Activated CD4-positive, alpha-beta T cell treated with anti-CD3 and anti-CD28 coated beads, Interleukin-2, amount 50 U/mL, for 48 hours (primary cell): ENCODE results near the gene COL8A2.

Experiments
- DNase-seq, 2 experiments: peaks; one replicate each; pipeline ENCODE4 v3.0.0-alpha.2; 2020

The COL8A2 gene

GRCh38 chr1:36157115-36157903 lies 32.3 kb upstream of the COL8A2 start:
- peak; percentile 14 to 29 for DNase-seq

GRCh38 chr1:36156329-36157114 lies 31.5 kb upstream of the COL8A2 start:
- DNase-seq: peak; percentile 71 to 78

DNA sequence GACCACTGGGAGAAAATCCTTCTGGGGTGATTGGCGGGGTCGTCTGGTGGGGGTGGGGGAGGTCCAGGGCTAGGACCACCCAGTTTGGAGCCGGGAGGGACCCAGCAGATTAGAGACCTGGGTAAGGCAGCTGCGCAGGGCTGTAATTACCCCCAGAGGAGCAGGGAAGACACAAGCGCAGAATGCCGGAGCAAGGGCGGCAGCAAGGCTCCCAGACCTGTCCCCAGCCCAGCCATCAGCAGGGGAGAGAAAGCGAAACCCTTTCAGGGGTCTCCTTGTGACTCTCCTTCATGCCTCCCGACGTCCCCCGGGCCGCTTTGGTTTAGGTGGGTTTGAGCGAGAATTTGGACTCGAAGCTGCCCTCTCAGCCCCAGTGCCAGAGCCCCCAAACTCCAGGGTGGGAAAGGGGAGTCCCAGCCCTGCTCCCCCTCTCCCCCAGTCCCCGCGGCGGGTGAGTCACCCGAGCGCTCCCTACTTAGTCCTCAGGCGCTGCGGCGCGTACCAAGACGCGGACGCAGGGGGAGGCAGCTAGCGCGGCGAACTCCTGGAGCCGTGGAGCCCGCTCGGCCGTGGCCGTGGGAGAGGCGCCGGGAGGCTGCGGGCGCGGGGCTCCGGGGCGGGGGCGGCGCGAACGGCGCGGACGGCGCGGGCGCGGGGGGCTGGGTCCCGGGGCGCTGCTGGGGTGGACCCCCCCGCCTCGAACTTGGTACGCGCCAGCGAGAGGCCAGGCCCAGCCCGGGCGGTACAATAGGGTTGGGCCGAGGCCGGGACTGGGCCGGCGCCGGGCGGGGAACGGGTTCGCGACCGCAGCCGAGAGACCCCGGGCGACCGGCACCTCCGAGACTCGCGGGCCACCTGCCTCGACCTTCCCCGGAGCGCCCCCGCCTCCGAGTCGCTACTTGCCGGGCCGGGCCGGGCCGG lies 30.6 kb upstream of the COL8A2 start, which contains the start of gene MAP7D1:
TSS of gene MAP7D1 (plus strand) at position 753 of the 921 bp plus-strand sequence. CDS start 258 bp downstream, outside the sequence.
- peak; percentile 85 to 87 for DNase-seq

DNA sequence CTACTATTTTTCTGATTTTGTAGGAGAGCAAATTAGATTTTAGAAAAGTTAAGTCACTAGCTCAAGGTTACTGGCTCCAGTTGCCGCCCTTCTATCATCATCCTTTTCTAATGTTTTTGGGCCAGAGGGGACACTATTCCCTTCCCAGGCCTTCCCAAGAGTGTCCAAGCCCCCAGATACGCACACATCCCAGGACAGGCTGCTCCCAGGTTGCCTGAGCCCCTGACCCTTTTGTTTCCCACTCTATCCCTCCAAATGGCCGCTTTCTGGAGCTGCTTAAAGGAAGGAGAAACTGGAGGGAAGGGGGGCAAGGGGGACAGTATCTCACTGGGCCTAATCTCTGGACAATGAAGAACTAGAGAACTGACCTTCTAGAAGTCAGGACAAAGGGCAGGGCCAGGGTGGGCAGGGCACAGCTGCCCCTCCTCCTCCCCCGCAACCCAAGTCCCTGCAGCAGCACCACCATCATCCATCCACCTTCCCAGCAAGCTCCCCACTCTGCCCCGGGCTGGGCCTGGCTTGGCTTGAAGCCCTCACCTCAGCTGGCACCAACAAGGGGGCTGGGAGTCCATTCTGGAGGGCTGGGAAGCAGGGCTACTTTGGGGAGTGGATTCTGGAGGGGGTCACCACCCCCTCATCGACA lies 29.9 kb upstream of the COL8A2 start:
- DNase-seq: no peak

DNA sequence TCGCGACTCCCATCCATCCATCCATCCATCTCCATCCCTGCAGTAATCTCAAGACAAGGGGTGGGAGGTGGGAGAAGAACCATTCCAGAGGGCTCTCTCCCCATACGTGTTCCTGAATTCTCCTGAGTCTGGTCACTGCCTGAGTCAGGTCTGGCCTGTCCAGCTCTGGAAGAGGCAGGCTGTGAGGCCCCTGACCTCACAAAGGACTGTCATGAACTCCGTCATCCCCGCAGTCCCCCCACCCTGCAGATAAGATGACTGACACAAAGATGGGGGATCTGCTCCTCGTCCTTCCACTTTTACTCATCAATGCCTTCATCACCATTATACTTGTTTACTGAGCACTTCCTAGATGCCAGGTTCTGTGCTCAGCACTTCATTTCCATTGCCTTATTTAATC lies 29.3 kb upstream of the COL8A2 start:
- DNase-seq: no peak

GRCh38 chr1:36153476-36153875 lies 28.5 kb upstream of the COL8A2 start:
- no peak for DNase-seq

DNA sequence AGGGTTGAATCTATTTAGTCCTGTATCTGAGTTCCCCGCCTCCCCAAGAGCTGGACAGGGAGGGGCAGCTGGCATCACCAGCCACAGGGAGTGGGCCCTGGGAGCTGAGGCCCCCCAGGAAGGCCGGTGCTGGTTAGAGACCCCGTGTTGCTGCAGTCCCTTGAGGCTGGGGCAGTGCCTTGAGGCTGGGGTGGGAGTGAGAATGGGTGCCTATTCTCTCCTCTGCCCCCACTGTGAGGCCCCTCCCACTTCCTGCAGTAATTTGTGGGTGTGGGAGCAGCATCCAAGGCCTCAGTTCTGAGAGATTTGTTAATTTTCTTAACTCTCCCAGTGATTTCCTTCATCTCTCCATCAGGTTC lies 26.8 kb upstream of the COL8A2 start:
- DNase-seq: peak; percentile 58 to 65

GRCh38 chr1:36151134-36151844 lies 26.3 kb upstream of the COL8A2 start:
- DNase-seq: no peak

DNA sequence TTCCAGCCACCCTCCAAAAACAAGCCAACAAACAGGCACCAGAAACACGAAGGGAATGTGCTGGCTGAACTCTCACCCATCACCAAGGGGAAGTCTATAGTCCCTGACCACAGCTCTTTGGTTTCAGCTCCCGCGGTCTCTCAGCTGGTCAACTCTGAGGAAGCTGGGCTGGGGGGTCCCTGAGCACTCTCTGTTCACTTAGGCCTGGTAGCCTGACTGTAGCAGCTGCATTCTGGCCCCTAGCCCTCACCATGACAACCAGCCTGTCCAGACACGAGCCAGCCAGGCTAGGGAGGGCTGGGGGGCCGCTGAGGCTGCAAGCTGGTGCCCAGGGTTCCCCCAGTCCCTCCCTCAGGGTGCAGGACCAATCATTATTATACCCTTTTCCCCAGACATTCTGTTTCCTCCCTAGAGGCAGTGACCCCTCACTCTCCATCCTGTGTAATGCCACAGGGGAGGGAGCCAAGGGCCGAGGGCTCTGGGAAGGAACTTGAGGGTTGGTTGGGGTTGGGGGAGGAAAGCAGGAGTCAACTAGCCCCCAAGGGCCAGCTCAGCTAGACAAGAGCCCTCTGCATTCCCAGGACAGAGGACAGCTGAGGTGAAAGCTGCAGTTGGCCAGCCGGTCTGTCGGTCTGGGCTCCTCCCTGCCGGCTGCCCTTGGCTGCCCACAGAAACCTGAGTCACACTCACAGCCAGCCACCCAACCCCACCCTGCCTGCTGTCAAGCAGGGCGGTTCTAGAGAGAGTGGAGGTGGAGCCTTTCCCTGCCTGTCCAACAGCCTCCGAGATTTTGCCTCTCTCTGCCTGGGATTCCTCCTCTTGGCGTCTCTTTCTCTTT lies 25.5 kb upstream of the COL8A2 start:
- DNase-seq: peak; percentile 78 to 85

DNA sequence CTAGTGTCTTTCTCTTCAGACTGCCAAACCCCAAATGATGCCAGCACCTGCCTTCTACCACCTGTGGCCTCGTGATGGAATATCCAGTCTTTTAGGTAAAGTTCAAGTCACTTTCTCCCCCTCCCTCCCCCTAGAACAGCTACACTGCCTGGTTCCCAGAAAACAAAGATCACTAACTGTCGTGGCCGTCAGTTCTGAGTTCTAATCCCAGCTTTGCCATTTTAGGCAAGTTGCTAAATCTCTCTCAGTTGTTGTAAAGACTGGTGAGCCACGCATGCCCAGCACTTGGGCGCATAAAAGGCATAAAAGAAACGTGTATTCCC lies 24.9 kb upstream of the COL8A2 start:
- DNase-seq: peak in 1 of 2 experiments; percentile 23

DNA sequence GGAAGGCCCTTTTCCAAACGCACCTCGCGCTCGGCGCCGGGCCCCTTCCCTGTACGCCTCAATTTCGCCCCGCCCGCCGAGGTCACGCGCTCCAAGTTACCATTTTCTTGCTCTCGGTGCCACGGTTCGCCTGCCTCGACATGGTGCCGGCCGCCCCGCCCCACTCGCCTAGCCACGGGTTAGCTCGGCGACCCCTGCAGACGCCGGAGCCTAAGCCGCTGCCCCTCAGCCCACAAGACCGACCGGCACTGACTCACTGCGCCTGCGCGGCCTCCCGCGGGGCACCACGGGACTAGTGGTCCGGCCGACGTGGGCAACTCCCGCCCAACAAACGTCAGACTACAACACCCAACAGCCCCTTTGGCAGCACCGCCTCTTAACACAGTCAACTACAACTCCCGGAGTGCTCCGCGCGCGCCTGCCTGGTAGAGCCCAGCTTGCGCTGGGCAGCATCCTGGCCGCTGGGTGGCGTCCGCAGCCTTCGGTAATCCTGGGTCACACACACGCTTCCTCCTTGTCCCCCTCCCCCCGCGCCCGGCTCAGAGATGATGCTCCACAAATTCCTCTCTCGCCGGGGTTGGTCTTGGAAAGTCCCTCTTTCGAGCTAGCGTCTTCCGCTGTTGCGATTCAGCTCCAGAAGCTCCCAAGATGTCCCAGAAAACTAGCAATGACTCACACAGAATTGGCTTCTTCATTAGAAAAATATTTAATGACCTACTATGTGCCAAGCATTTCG lies 24.4 kb upstream of the COL8A2 start, which contains the start of gene TRAPPC3:
TSS of gene TRAPPC3 (minus strand) at position 250 of the 736 bp plus-strand sequence. CDS start at position 142, 108 bp downstream.
- peak; percentile 99 to 100 for DNase-seq

DNA sequence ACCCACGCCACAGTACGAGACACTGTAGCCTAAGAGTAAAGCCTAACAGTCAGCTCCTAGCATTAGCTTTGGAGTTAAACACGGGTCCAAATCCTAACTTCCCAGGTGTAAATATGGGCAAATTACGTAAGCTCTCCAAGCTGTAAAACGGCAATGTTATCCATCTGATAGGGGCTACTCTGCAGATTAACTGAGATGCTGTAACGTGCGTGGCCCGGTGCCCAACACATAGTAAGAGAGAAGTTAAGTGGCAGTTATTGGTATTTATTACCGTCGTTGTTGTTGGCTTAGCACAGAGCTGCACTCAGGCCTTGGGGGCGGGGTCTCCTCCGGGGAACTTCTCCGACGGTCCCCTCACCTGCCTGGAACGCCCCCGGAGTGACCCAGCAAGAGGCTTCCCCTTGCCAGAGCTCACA lies 23.8 kb upstream of the COL8A2 start:
- no peak for DNase-seq

DNA sequence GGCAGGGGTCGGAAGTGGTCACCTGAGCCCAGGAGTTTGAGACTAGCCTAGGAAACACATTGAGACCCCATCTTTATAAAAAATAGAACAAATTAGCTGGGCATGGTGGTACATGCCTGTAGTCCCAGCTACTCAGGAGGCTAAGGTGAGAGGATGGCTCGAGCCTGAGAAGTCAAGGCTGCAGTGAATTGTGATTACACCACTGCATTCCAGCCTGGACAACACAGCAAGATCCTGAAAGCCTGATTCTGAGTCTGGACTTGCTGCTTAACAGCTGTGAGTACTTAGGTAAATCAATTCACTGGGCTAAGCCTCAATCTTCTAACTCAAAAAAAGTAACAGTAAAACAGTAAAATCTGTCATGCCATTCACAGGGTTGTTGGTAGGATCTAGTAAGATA lies 19.4 kb upstream of the COL8A2 start:
- no peak for DNase-seq

GRCh38 chr1:36143424-36143823 lies 18.4 kb upstream of the COL8A2 start:
- no peak for DNase-seq

GRCh38 chr1:36142121-36142520 lies 17.1 kb upstream of the COL8A2 start:
- DNase-seq: no peak

DNA sequence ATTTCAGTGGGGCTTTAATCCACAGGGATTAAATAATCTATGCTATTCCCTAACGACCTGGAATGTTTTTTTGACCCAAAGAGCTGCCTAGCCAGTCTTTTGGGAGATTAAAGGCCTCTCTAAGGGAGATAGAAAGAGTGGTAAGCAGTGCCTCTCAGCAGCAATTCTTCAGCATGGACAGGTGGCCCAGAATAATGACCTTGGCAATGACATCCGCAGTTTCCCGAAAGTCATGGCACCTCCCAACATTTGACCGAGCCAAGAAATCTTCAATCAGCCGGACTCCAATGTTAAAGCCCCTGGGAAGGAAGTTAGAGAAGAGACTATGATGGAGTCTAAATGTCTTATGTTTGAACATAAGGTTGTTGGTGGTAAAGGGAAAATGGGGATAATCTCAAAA lies 14.5 kb upstream of the COL8A2 start:
- no peak for DNase-seq

DNA sequence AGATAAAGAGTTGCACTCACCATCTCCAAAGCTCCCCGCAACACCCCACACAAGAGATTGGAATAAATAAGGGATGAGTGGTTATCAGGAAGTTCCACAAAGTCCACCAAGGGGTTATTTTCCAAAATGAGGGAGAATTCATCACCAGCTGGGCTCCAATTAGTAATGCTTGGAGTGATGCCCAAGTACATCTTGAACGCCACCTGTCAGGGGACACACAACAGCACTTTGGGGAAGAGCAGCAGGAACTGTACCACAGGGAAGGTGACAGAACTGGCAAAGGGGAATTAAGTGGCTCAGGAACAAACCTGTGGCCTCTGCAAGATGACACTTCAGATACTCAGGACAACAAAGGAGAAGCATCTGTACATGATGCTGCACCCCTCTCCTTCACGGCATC lies 12.8 kb upstream of the COL8A2 start:
- no peak for DNase-seq

DNA sequence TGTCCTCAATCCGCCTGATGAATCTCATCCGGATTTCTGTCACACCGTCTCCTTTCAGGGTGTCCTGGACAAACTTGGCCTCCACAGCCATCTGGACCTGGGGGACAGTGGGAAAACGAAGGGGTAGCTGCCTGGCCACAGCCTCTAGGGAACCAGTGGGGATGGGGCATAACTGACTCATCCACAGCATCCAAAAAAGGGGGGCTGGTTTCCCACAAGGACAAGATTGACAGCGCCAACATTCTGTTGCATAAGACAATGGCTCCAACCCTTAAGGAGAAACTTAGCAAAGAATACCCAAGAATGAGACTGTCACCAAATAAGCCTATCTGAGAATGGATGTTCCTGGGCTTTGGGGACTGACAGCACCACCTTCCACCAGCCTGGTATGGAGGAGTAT lies 12.2 kb upstream of the COL8A2 start:
- DNase-seq: no peak

DNA sequence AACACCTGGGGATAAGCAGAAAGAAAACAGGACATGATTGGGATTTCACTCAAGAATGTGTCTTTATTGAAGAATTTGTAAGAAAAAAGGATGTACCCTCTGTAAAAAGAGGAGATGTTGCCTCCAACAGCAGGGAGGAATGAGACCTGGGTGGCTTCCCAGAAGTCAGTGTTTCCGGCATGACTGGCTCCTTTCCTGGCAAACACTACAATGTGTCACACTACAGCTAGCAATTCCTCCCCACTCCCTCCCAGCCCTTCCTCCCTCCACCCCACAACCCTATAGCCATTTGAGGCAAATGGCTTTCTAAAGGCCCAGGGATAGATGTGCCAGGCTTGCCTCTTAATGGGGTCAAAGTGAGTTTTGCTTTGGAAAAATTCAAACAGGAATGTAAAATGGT lies 11.5 kb upstream of the COL8A2 start:
- DNase-seq: no peak

DNA sequence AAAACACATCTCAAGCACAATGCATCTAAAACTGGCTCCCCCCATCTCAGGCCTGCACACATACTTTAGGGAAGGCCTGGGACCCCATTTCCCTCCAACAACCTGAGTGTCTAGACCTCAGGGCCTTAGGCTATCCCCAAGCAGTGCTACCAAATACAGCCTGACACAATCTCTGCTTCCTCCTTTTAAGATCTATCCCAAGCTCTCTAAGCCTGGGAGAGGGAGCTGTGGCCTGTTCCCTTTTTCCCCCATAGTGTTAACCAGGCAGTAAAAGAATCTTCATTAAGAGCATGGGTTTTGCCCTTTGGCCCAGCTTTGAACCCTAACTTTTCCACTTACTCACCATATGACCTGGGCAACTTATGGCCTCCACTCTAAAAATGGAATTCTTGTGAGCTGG lies 10.8 kb upstream of the COL8A2 start:
- DNase-seq: no peak
